SK-N-SH (cell line): ENCODE data around the gene ERC2. TPM values are rescaled to one million over a fixed set of nuclear protein-coding genes. Genes with fewer than 3 reads are reported as not detected.

ENCODE experiments used
- CTCF ChIA-PET: fragments of 300-600, 350-600 bp; formaldehyde crosslinking; extraction: SDS; loops from one replicate; lab custom pipeline; 2021; lab: Yijun Ruan, JAX
- POLR2A ChIA-PET: fragments of 350-600 bp; sonication (Branson Sonifier 250); formaldehyde crosslinking; extraction: SDS; loops from one replicate; lab custom pipeline; 2020; ENCODE audit warnings: antibody characterized with exemption, inconsistent platforms; lab: Yijun Ruan, JAX
- DNase-seq: peaks from one replicate; pipeline ENCODE4 v3.0.0; 2012
- H2AFZ ChIP-seq: fragments of 200-600 bp; sonication (generic); 2 replicates; pipeline ENCODE4 v1.8.1; 2016; ENCODE audit warnings: antibody characterized with exemption, mild to moderate bottlenecking, low read depth
- H3F3A ChIP-seq: fragments of 200-600 bp; sonication (generic); replicated peaks from 2 replicates; pipeline ENCODE3; 2016; ENCODE audit warnings: antibody characterized with exemption, mild to moderate bottlenecking; ENCODE audit not compliant: insufficient read depth
- H3K27ac ChIP-seq, 2 experiments: fragments of 200-500 bp in 1 of 2; fragments of 200-600 bp in 1 of 2; sonication (Bioruptor generic) in 1 of 2; sonication (generic), shearing (Covaris generic) in 1 of 2; 2 replicates each; pipeline versions ENCODE4 v1.5.1 to v1.6.1; 2014 to 2016; ENCODE audit warnings: low read depth in 2 of 2, inconsistent platforms in 1 of 2, low read length in 1 of 2, mild to moderate bottlenecking in 1 of 2, mixed read lengths in 1 of 2
- H3K27me3 ChIP-seq: fragments of 200-600 bp; sonication (generic), shearing (Covaris generic); 2 replicates; pipeline ENCODE4 v1.6.1; 2016; ENCODE audit warnings: mixed run types; ENCODE audit not compliant: insufficient read depth
- H3K36me3 ChIP-seq, 2 experiments: fragments of 200-500 bp in 1 of 2; fragments of 200-600 bp in 1 of 2; sonication (Bioruptor generic) in 1 of 2; sonication (generic) in 1 of 2; replicated peaks in 1 of 2; 2 replicates each; pipeline versions ENCODE3 to v1.5.1; 2014 to 2016; ENCODE audit warnings: low read length in 1 of 2, mild to moderate bottlenecking in 1 of 2; ENCODE audit not compliant: insufficient read depth in 2 of 2, control insufficient read depth in 1 of 2
- H3K4me1 ChIP-seq, 2 experiments: fragments of 200-500 bp in 1 of 2; fragments of 200-600 bp in 1 of 2; sonication (Bioruptor generic) in 1 of 2; sonication (generic), shearing (Covaris generic) in 1 of 2; 2 replicates each; pipeline versions ENCODE4 v1.5.1 to v1.6.1; 2014 to 2016; ENCODE audit warnings: low read depth in 1 of 2, low read length in 1 of 2, mixed run types in 1 of 2; ENCODE audit not compliant: insufficient read depth in 2 of 2, control insufficient read depth in 1 of 2
- H3K4me2 ChIP-seq: fragments of 200-600 bp; sonication (generic), shearing (Covaris generic); 2 replicates; pipeline ENCODE4 v1.6.1; 2017; ENCODE audit warnings: mixed run types
- H3K4me3 ChIP-seq, 2 experiments: fragments of 200-500 bp in 1 of 2; fragments of 200-600 bp in 1 of 2; sonication (Bioruptor generic) in 1 of 2; sonication (generic), shearing (Covaris generic) in 1 of 2; 2 replicates each; pipeline versions ENCODE4 v1.5.1 to v1.8.1; 2014 to 2016; ENCODE audit warnings: low read depth in 2 of 2, inconsistent platforms in 1 of 2, low read length in 1 of 2, mild to moderate bottlenecking in 1 of 2, mixed read lengths in 1 of 2, moderate library complexity in 1 of 2
- H3K79me2 ChIP-seq: fragments of 200-600 bp; sonication (generic); 2 replicates; pipeline ENCODE4 v1.8.1; 2017; ENCODE audit warnings: mild to moderate bottlenecking; ENCODE audit not compliant: insufficient read depth
- H3K9ac ChIP-seq: fragments of 200-600 bp; sonication (generic); 2 replicates; pipeline ENCODE4 v1.6.1; 2017; ENCODE audit warnings: mixed run types
- H3K9me2 ChIP-seq: fragments of 200-600 bp; sonication (generic); 2 replicates; pipeline ENCODE4 v1.6.1; 2017; ENCODE audit warnings: mixed run types
- H3K9me3 ChIP-seq: fragments of 200-600 bp; sonication (generic); 2 replicates; pipeline ENCODE4 v1.6.1; 2017; ENCODE audit warnings: mixed run types, mild to moderate bottlenecking, moderate library complexity
- H4K20me1 ChIP-seq: fragments of 200-600 bp; sonication (generic); 2 replicates; pipeline ENCODE4 v1.6.1; 2017; ENCODE audit warnings: mild to moderate bottlenecking, mixed run types; ENCODE audit not compliant: insufficient read depth
- EZH2phosphoT487 ChIP-seq: fragments of 200-600 bp; sonication (generic); IDR thresholded peaks from 2 replicates; pipeline ENCODE4 v1.6.1; 2017; ENCODE audit warnings: low read depth, mixed run types, mild to moderate bottlenecking, antibody characterized with exemption, moderate library complexity, borderline replicate concordance
- FOSL2 ChIP-seq: IDR thresholded peaks from 2 replicates; pipeline ENCODE4 v1.4.0; 2012; ENCODE audit warnings: low read depth, mild to moderate bottlenecking, moderate library complexity, borderline replicate concordance
- FOXJ3 ChIP-seq: sonication (generic); formaldehyde crosslinking; IDR thresholded peaks from 2 replicates; pipeline ENCODE4 v1.5.1; 2020; ENCODE audit warnings: mild to moderate bottlenecking, missing genetic modification reagents
- FOXM1 ChIP-seq: IDR thresholded peaks from 2 replicates; pipeline ENCODE4 v1.4.0; 2012; ENCODE audit warnings: low read depth, mild to moderate bottlenecking
- GABPA ChIP-seq: IDR thresholded peaks from 2 replicates; pipeline ENCODE4 v1.4.0; 2012; ENCODE audit warnings: low read depth, mild to moderate bottlenecking
- POLR2AphosphoS5 ChIP-seq: IDR thresholded peaks from 2 replicates; pipeline ENCODE4 v1.6.1; 2012; ENCODE audit warnings: low read depth, low read length
- RAD21 ChIP-seq: IDR thresholded peaks from 2 replicates; pipeline ENCODE4 v1.6.1; 2012; ENCODE audit warnings: mild to moderate bottlenecking, low read length
- RCOR1 ChIP-seq: fragments of 150-350 bp; IDR thresholded peaks from 2 replicates; pipeline ENCODE4 v1.6.1; 2017; ENCODE audit warnings: antibody characterized with exemption, low read length
- RXRA ChIP-seq: IDR thresholded peaks from 2 replicates; pipeline ENCODE4 v1.4.0; 2012; ENCODE audit warnings: low read depth, mild to moderate bottlenecking, borderline replicate concordance
- TAF1 ChIP-seq: IDR thresholded peaks from 2 replicates; pipeline ENCODE4 v1.6.1; 2012; ENCODE audit warnings: low read depth, mild to moderate bottlenecking, low read length, moderate library complexity, borderline replicate concordance
- WGBS: methylation state at CpG from one replicate; pipeline ENCODE4 v1.1.6; 2017; ENCODE audit warnings: low lambda C conversion rate; 5-methylcytosine and 5-hydroxymethylcytosine counted together
- polyA plus RNA-seq, 3 experiments: library from polyadenylated mRNA; depleted of rRNA; stranded (reverse); fragments of >200 nt; gene quantifications; 2 replicates each; pipeline ENCODE4 v1.2.3, GENCODE V29; 2012
- TF ChIP-seq, protein P1 (sequence below): IDR thresholded peaks from 2 replicates; pipeline ENCODE4 v1.6.1; 2012; ENCODE audit warnings: mild to moderate bottlenecking, low read depth, low read length, moderate library complexity

Gene ERC2
- polyA plus RNA-seq, 1 of the 3 experiments (the other 2 are of a cell fraction) = 1.6 TPM

DNA sequence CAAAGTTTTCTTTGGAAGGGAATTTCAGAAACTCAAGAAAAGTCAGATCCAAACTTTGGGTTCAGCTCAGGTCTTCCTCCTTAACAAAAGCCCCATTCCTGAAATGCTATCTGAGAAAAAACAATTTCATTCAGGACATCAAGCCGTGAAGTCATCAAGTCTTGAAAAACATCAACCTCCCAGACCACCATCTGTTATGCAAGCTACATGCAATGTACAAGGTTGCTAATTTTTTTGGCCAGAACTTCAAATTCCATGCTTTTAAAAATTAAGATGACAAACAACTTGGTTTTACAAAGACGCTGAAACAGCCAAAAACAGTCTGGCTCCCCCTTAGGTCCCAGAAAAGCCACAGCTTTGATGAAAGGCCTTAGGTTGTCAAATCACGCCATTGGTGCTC lies 927.3 kb downstream of the ERC2 start:
- Histone ChIP-seq H4K20me1 (no peaks in the 10 kb centered on the region), H3F3A (no peaks in the 10 kb centered on the region), H3K4me1 (no peaks in the 10 kb centered on the region; a peak in 1 of 4 replicates), H2AFZ (no peak overlapping the region), H3K27me3 (no peaks in the 10 kb centered on the region; the same call in 1 of the 2 replicates), H3K27ac (no peak overlapping the region), H3K9ac (no peak overlapping the region), H3K79me2 (no peaks in the 10 kb centered on the region), H3K4me2 (no peak overlapping the region), H3K36me3 (no peaks in the 10 kb centered on the region), H3K4me3 (no peak overlapping the region), H3K9me2 (no peaks in the 10 kb centered on the region), H3K9me3 (no peaks in the 10 kb centered on the region)
- TF ChIP-seq, protein P1, sequence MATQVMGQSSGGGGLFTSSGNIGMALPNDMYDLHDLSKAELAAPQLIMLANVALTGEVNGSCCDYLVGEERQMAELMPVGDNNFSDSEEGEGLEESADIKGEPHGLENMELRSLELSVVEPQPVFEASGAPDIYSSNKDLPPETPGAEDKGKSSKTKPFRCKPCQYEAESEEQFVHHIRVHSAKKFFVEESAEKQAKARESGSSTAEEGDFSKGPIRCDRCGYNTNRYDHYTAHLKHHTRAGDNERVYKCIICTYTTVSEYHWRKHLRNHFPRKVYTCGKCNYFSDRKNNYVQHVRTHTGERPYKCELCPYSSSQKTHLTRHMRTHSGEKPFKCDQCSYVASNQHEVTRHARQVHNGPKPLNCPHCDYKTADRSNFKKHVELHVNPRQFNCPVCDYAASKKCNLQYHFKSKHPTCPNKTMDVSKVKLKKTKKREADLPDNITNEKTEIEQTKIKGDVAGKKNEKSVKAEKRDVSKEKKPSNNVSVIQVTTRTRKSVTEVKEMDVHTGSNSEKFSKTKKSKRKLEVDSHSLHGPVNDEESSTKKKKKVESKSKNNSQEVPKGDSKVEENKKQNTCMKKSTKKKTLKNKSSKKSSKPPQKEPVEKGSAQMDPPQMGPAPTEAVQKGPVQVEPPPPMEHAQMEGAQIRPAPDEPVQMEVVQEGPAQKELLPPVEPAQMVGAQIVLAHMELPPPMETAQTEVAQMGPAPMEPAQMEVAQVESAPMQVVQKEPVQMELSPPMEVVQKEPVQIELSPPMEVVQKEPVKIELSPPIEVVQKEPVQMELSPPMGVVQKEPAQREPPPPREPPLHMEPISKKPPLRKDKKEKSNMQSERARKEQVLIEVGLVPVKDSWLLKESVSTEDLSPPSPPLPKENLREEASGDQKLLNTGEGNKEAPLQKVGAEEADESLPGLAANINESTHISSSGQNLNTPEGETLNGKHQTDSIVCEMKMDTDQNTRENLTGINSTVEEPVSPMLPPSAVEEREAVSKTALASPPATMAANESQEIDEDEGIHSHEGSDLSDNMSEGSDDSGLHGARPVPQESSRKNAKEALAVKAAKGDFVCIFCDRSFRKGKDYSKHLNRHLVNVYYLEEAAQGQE = no peak
- ChIA-PET CTCF (no interaction called here), POLR2A (no interaction called here)
- 54% methylated on average over 3 of the region's 3 CpGs for WGBS
- DNase-seq = no peak

DNA sequence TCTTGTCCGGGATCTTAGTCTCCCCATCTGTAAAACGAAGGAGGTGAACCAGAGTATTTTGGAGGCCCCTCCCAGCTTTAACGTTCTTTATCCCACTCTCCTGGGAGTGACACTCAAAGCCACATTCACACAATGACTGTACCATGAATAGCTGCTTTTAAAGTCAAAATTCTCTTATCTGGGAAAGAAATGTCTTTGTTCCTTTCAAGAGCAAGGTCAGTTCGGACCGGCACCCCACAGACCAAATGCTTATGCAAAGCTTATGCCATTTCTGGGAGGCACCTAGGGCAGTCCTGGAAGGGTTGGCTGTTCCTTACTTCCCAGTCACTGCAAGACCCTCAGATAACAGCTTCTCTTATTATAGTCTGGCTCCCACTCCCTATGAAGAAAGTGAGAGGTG lies 927.7 kb downstream of the ERC2 start:
- Histone ChIP-seq H3K4me3 (no peak overlapping the region), H3K36me3 (no peaks in the 10 kb centered on the region), H4K20me1 (no peaks in the 10 kb centered on the region), H3K4me1 (no peaks in the 10 kb centered on the region), H3K27ac (no peak overlapping the region), H3K79me2 (no peaks in the 10 kb centered on the region), H3K9ac (no peak overlapping the region), H3K4me2 (no peak overlapping the region), H3F3A (no peaks in the 10 kb centered on the region), H3K27me3 (no peaks in the 10 kb centered on the region; the same call in 1 of the 2 replicates), H3K9me3 (no peaks in the 10 kb centered on the region), H3K9me2 (no peaks in the 10 kb centered on the region), H2AFZ (no peak overlapping the region)
- ChIA-PET CTCF (no interaction called here), POLR2A (no interaction called here)
- no peak for DNase-seq
- TF ChIP-seq RCOR1 (no peak), POLR2AphosphoS5 (no peak), RXRA (no peak), TAF1 (no peak), RAD21 (no peak), GABPA (no peak), EZH2phosphoT487 (no peak), FOXJ3 (CRISPR knock-in tag) (no peak), FOSL2 (no peak), FOXM1 (no peak)
- 49% methylated on average over 5 of the region's 5 CpGs for WGBS
